Body of pancreas (tissue), 4 donors: Measurements from ENCODE around the gene HSF4. TPM values are rescaled to one million over a fixed set of nuclear protein-coding genes. Genes with fewer than 3 reads are reported as not detected.

Source experiments
- ATAC-seq: fragments of 150-250 bp; one replicate; pipeline ENCODE4 v1.9.1; 2016
- DNase-seq, 4 donors: peaks; one replicate each; pipeline ENCODE4 v3.0.0-alpha.2; 2019
- H3K27ac ChIP-seq, 4 donors: fragments of 200-600 bp; sonication (generic); 1 replicate in 3 of 4; 2 replicates in 1 of 4; pipeline versions ENCODE4 v1.5.1 to v1.6.1; 2016 to 2019; ENCODE audit warnings: mild to moderate bottlenecking in 1 of 4, mixed read lengths in 1 of 4, moderate library complexity in 1 of 4
- H3K27me3 ChIP-seq, 2 donors: fragments of 200-600 bp; sonication (generic); one replicate each; pipeline ENCODE4 v1.6.0; 2016; ENCODE audit warnings: mild to moderate bottlenecking in 1 of 2
- H3K36me3 ChIP-seq, 2 donors: fragments of 200-600 bp; sonication (generic); replicated peaks in 1 of 2; 2 replicates each; pipeline ENCODE4 v1.5.1; 2016; ENCODE audit warnings: low read depth in 2 of 2; ENCODE audit not compliant: insufficient read depth in 1 of 2
- H3K4me1 ChIP-seq: fragments of 200-600 bp; sonication (generic); one replicate; pipeline ENCODE4 v1.6.0; 2016
- H3K4me3 ChIP-seq, 2 donors: fragments of 200-600 bp; sonication (generic); 1 replicate in 1 of 2; 2 replicates in 1 of 2; pipeline ENCODE4 v1.5.1; 2016 to 2019
- H3K9me3 ChIP-seq, 3 donors: fragments of 200-600 bp; sonication (generic); 1 replicate in 2 of 3; 2 replicates in 1 of 3; pipeline ENCODE4 v1.5.1; 2016
- CTCF ChIP-seq, 7 experiments: fragments of 450-650 bp in 4 of 7; fragments of 200-600 bp in 3 of 7; sonication (generic) in 3 of 7; IDR thresholded peaks; one replicate each; pipeline ENCODE4 v1.5.1; 2016 to 2019; ENCODE audit warnings: antibody characterized with exemption in 7 of 7
- POLR2A ChIP-seq, 3 donors: fragments of 450-650 bp; IDR thresholded peaks; one replicate each; pipeline ENCODE4 v1.6.1; 2016; ENCODE audit warnings: antibody characterized with exemption in 3 of 3, mild to moderate bottlenecking in 2 of 3
- WGBS, 2 donors: methylation state at CpG; one replicate each; pipeline ENCODE4 v1.1.5; 2017; 5-methylcytosine and 5-hydroxymethylcytosine counted together
- intact Hi-C: fragments of 100-400 bp; cut with DNase I; formaldehyde crosslinking; loops from one replicate; pipeline ENCODE4 v1.15.1; 2023
- total RNA-seq, 2 donors: library from RNA; depleted of rRNA; stranded (reverse); fragments of >200 nt; gene quantifications; one replicate each; pipeline ENCODE4 v1.1.0, GENCODE V29; 2016

HSF4 gene
- total RNA-seq, 2 donors from 2014 or later = 76.8 to 352 TPM

GRCh38 chr16:67198238-67198734 is 33.7 kb downstream of the HSF4 start:
- WGBS, 2 donors = 42 to 43% methylated on average over 8 to 11 of the region's 12 CpGs
- H3K27ac ChIP-seq = peak overlapping the region; percentile 50 to 88 (median 76)
- TF ChIP-seq CTCF (IDR thresholded peaks at IDR 0.05) (peak; percentile 22 to 81 (median 69)), POLR2A (IDR thresholded peaks at IDR 0.05) (no peak)
- peaks cover 36% of the 10 kb centered on the region for H3K4me1 ChIP-seq
- no peaks in the 10 kb centered on the region for H3K27me3 ChIP-seq
- H3K9me3 ChIP-seq = no peaks in the 10 kb centered on the region
- no peak overlapping the region for H3K4me3 ChIP-seq
- intact Hi-C loops = no loop called here
- ATAC-seq = peak; percentile 29
- peak; percentile 48 to 67 (median 54) for DNase-seq
- peaks cover 26 to 41% of the 10 kb centered on the region in 2 donors for H3K36me3 ChIP-seq

GRCh38 chr16:67199011-67199807 is 34.7 kb downstream of the HSF4 start, which contains the start of gene ELMO3:
ELMO3 (plus strand) TSS chr16:67199131; CDS start chr16:67199327, 196 bp downstream.
- intact Hi-C loops = no loop called here
- WGBS, 2 donors = 15 to 24% methylated on average over 6 to 59 of the region's 61 CpGs
- ATAC-seq (peak; percentile 83), DNase-seq (peak; percentile 79 to 85 (median 82))
- no peaks in the 10 kb centered on the region for H3K27me3 ChIP-seq
- TF ChIP-seq POLR2A (IDR thresholded peaks at IDR 0.05) (peak; percentile 65 to 75 (median 74)), CTCF (IDR thresholded peaks at IDR 0.05) (peak; percentile 39 to 80 (median 68))
- H3K9me3 ChIP-seq = no peaks in the 10 kb centered on the region
- peaks cover 28 to 49% of the 10 kb centered on the region in 2 donors for H3K36me3 ChIP-seq
- peaks cover 28% of the 10 kb centered on the region for H3K4me1 ChIP-seq
- peak within 1 kb of the TSS; percentile 67 to 88 (median 76) for H3K27ac ChIP-seq
- peak within 1 kb of the TSS; percentile 49 to 93 for H3K4me3 ChIP-seq

GRCh38 chr16:67199808-67200198 is 35.3 kb downstream of the HSF4 start:
- WGBS, 2 donors = 15 to 17% methylated on average over 15 to 16 of the region's 22 CpGs
- TF ChIP-seq CTCF (IDR thresholded peaks at IDR 0.05) (peak in 4 of 7 experiments; percentile 3 to 16 (median 8)), POLR2A (IDR thresholded peaks at IDR 0.05) (no peak)
- H3K9me3 ChIP-seq = no peaks in the 10 kb centered on the region
- intact Hi-C loops = no loop called here
- H3K4me3 ChIP-seq = peak overlapping the region; percentile 49 to 93
- DNase-seq (peak in 1 of 4 donors; percentile 41), ATAC-seq (peak; percentile 10)
- H3K27me3 ChIP-seq = no peaks in the 10 kb centered on the region
- peak overlapping the region; percentile 67 to 88 (median 76) for H3K27ac ChIP-seq
- peaks cover 28% of the 10 kb centered on the region for H3K4me1 ChIP-seq
- H3K36me3 ChIP-seq = peaks cover 28 to 48% of the 10 kb centered on the region in 2 donors

- TF ChIP-seq POLR2A (IDR thresholded peaks at IDR 0.05) = no peak
- no peak for TF ChIP-seq CTCF (IDR thresholded peaks at IDR 0.05)
- DNase-seq (no peak), ATAC-seq (no peak)
- peaks cover 28% of the 10 kb centered on the region for H3K4me1 ChIP-seq
- intact Hi-C loops = no loop called here
- no peak overlapping the region for H3K4me3 ChIP-seq
- 84 to 93% methylated on average over 3 to 4 of the region's 8 CpGs for WGBS, 2 donors
- H3K9me3 ChIP-seq = no peaks in the 10 kb centered on the region
- H3K27me3 ChIP-seq = no peaks in the 10 kb centered on the region
- peak overlapping the region in 1 of 4 donors; percentile 81 for H3K27ac ChIP-seq
- H3K36me3 ChIP-seq = peaks cover 24 to 45% of the 10 kb centered on the region in 2 donors
Observed at GRCh38 chr16:67200491-67200890, 35.9 kb downstream of the HSF4 start.
